H9 (cell line): ENCODE results near the gene MGME1. TPM values are rescaled to one million over a fixed set of nuclear protein-coding genes. Genes with fewer than 3 reads are reported as not detected.

Experiments
- DNase-seq: peaks from one replicate; pipeline ENCODE4 v3.0.0-alpha.2; 2017
- H2AFZ ChIP-seq: one replicate; pipeline ENCODE4 v1.6.1; 2013; ENCODE audit warnings: mild to moderate bottlenecking, low read length, control low read depth, moderate library complexity
- H2AK5ac ChIP-seq: 2 replicates; pipeline ENCODE4 v1.6.1; 2013; ENCODE audit warnings: low read length, control low read depth, mixed read lengths; ENCODE audit not compliant: insufficient read length
- H2BK120ac ChIP-seq: one replicate; pipeline ENCODE4 v1.6.1; 2013; ENCODE audit warnings: low read depth, mild to moderate bottlenecking, low read length, control low read depth, inconsistent platforms; ENCODE audit not compliant: poor library complexity, severe bottlenecking
- H2BK12ac ChIP-seq: 2 replicates; pipeline ENCODE4 v1.6.1; 2013; ENCODE audit warnings: low read length, control low read depth, mixed read lengths, low read depth; ENCODE audit not compliant: insufficient read length
- H2BK15ac ChIP-seq: 2 replicates; pipeline ENCODE4 v1.6.1; 2013; ENCODE audit warnings: low read depth, low read length, control low read depth
- H2BK20ac ChIP-seq: one replicate; pipeline ENCODE4 v1.6.1; 2013; ENCODE audit warnings: low read depth, mild to moderate bottlenecking, low read length, control low read depth, inconsistent platforms; ENCODE audit not compliant: poor library complexity, severe bottlenecking
- H2BK5ac ChIP-seq: 2 replicates; pipeline ENCODE4 v1.6.1; 2013; ENCODE audit warnings: low read length, control low read depth, mixed read lengths; ENCODE audit not compliant: insufficient read length
- H3K14ac ChIP-seq: 2 replicates; pipeline ENCODE4 v1.6.1; 2013; ENCODE audit warnings: low read length, control low read depth; ENCODE audit not compliant: insufficient read depth
- H3K18ac ChIP-seq: 2 replicates; pipeline ENCODE4 v1.6.1; 2013; ENCODE audit warnings: low read depth, mild to moderate bottlenecking, mixed read lengths, low read length, control low read depth; ENCODE audit not compliant: insufficient read length
- H3K23ac ChIP-seq: 2 replicates; pipeline ENCODE4 v1.6.1; 2013; ENCODE audit warnings: low read length, control low read depth, mixed read lengths, low read depth; ENCODE audit not compliant: insufficient read length
- H3K23me2 ChIP-seq: 2 replicates; pipeline ENCODE4 v1.6.1; 2013; ENCODE audit warnings: low read depth, mild to moderate bottlenecking, mixed read lengths, low read length, control low read depth; ENCODE audit not compliant: insufficient read length, poor library complexity, severe bottlenecking
- H3K27ac ChIP-seq: 2 replicates; pipeline ENCODE4 v1.5.1; 2013; ENCODE audit warnings: low read length, control low read depth, mixed read lengths, low read depth; ENCODE audit not compliant: insufficient read length
- H3K27me3 ChIP-seq: 2 replicates; pipeline ENCODE4 v1.6.1; 2013; ENCODE audit warnings: low read length, control low read depth, inconsistent platforms; ENCODE audit not compliant: insufficient read depth
- H3K4ac ChIP-seq: 2 replicates; pipeline ENCODE4 v1.6.1; 2013; ENCODE audit warnings: low read depth, mild to moderate bottlenecking, control low read depth, inconsistent platforms, low read length, moderate library complexity
- H3K4me1 ChIP-seq: 2 replicates; pipeline ENCODE4 v1.6.1; 2013; ENCODE audit warnings: low read length, control low read depth, inconsistent platforms; ENCODE audit not compliant: insufficient read depth
- H3K4me2 ChIP-seq: 2 replicates; pipeline ENCODE4 v1.6.1; 2013; ENCODE audit warnings: low read length, control low read depth, mixed read lengths; ENCODE audit not compliant: insufficient read length, insufficient read depth
- H3K56ac ChIP-seq: 2 replicates; pipeline ENCODE4 v1.6.1; 2013; ENCODE audit warnings: low read depth, mild to moderate bottlenecking, mixed read lengths, low read length, control low read depth; ENCODE audit not compliant: insufficient read length
- H3K79me1 ChIP-seq: 2 replicates; pipeline ENCODE4 v1.6.1; 2013; ENCODE audit warnings: low read depth, mild to moderate bottlenecking, moderate library complexity, low read length, control low read depth, inconsistent platforms; ENCODE audit not compliant: insufficient read depth, poor library complexity, severe bottlenecking
- H3K79me2 ChIP-seq: 2 replicates; pipeline ENCODE4 v1.6.1; 2013; ENCODE audit warnings: low read length, control low read depth, inconsistent platforms; ENCODE audit not compliant: insufficient read depth
- H3K9ac ChIP-seq: 2 replicates; pipeline ENCODE4 v1.6.1; 2013; ENCODE audit warnings: low read length, control low read depth, mixed read lengths; ENCODE audit not compliant: insufficient read length; ENCODE audit errors: extremely low read depth
- H3K9me3 ChIP-seq: one replicate; pipeline ENCODE4 v1.6.1; 2013; ENCODE audit warnings: low read depth, low read length, inconsistent platforms; ENCODE audit not compliant: control insufficient read depth
- H3T11ph ChIP-seq: one replicate; pipeline ENCODE4 v1.6.1; 2013; ENCODE audit warnings: mild to moderate bottlenecking, low read length, control low read depth, inconsistent platforms
- H4K20me1 ChIP-seq: one replicate; pipeline ENCODE4 v1.6.1; 2013; ENCODE audit not compliant: control insufficient read depth, insufficient read length, insufficient read depth
- H4K5ac ChIP-seq: 2 replicates; pipeline ENCODE4 v1.6.1; 2013; ENCODE audit warnings: low read depth, mild to moderate bottlenecking, mixed read lengths, low read length, control low read depth; ENCODE audit not compliant: insufficient read length
- H4K8ac ChIP-seq: replicated peaks from 2 replicates; pipeline ENCODE4 v1.6.1; 2013; ENCODE audit warnings: low read length, control low read depth, mixed read lengths, low read depth; ENCODE audit not compliant: insufficient read length
- H4K91ac ChIP-seq: 2 replicates; pipeline ENCODE4 v1.6.1; 2013; ENCODE audit warnings: low read depth, mild to moderate bottlenecking, moderate library complexity, mixed read lengths, low read length, control low read depth; ENCODE audit not compliant: insufficient read length
- H3K27ac Mint-ChIP-seq, 3 experiments: 2 replicates in 2 of 3; 3 replicates in 1 of 3; pipeline ENCODE4 v1.8.0; 2020 to 2021; ENCODE audit warnings: mixed read lengths in 3 of 3, mild to moderate bottlenecking in 1 of 3, moderate library complexity in 1 of 3
- H3K27me3 Mint-ChIP-seq: 2 replicates; pipeline ENCODE4 v1.8.0; 2021; ENCODE audit warnings: low read depth, mild to moderate bottlenecking, moderate library complexity, mixed read lengths
- H3K36me3 Mint-ChIP-seq, 3 experiments: 2 replicates in 2 of 3; 3 replicates in 1 of 3; pipeline ENCODE4 v1.8.0; 2020 to 2021; ENCODE audit warnings: low read depth in 3 of 3, mixed read lengths in 3 of 3; ENCODE audit not compliant: insufficient read depth in 1 of 3
- H3K4me1 Mint-ChIP-seq, 2 experiments: 2 replicates each; pipeline ENCODE4 v1.8.0; 2020; ENCODE audit warnings: mixed read lengths in 2 of 2
- H3K4me3 Mint-ChIP-seq, 2 experiments: 2 replicates in 1 of 2; 3 replicates in 1 of 2; pipeline ENCODE4 v1.8.0; 2020 to 2021; ENCODE audit warnings: mild to moderate bottlenecking in 2 of 2, mixed read lengths in 2 of 2, moderate library complexity in 1 of 2
- H3K9me3 Mint-ChIP-seq, 2 experiments: 2 replicates in 1 of 2; 3 replicates in 1 of 2; pipeline ENCODE4 v1.8.0; 2020; ENCODE audit warnings: mild to moderate bottlenecking in 2 of 2, mixed read lengths in 2 of 2, moderate library complexity in 1 of 2
- CTCF ChIP-seq: fragments of 200-600 bp; sonication (generic); conservative IDR thresholded peaks from 3 replicates; pipeline ENCODE4 v1.8.0; 2021; ENCODE audit warnings: antibody characterized with exemption, mild to moderate bottlenecking
- WGBS: extraction: QIAGEN DNeasy Blood & Tissue Kit; methylation state at CpG from one replicate; pipeline ENCODE4 v1.1.7; 2013; ENCODE audit warnings: missing lambda C conversion rate, low lambda C conversion rate, mixed read lengths; ENCODE audit not compliant: insufficient read length; ENCODE audit errors: extremely low coverage; 5-methylcytosine and 5-hydroxymethylcytosine counted together
- total RNA-seq: library from RNA; stranded (reverse); gene quantifications from 2 replicates; pipeline ENCODE4 v1.2.1, GENCODE V29; 2021

The MGME1 gene
- total RNA-seq, 1 experiment from 2014 or later, result 48.9 TPM

- H4K20me1 ChIP-seq, result no peaks in the 10 kb centered on the region
- Mint-ChIP-seq H3K27ac (no peak overlapping the region), H3K36me3 (peaks cover 88 to 100% (median 100%) of the 10 kb centered on the region in 3 experiments)
Observed at GRCh38 chr20:17949899-17950298, 18.9 kb upstream of the MGME1 start.

More at GRCh38 chr20:17949899-17950298, 18.9 kb upstream of the MGME1 start:
- Histone ChIP-seq H3K9ac (no peak overlapping the region), H3K18ac (no peak overlapping the region), H2BK15ac (no peak overlapping the region), H2BK5ac (no peak overlapping the region), H3K4me2 (no peak overlapping the region), H2BK20ac (no peak overlapping the region), H4K91ac (no peak overlapping the region), H2BK120ac (no peak overlapping the region), H2AFZ (no peak overlapping the region), H3K4me1 (no peaks in the 10 kb centered on the region), H3K79me2 (peaks cover 7% of the 10 kb centered on the region; the same call in 1 of the 2 replicates), H4K8ac (no peak overlapping the region), H3K56ac (no peak overlapping the region), H3K23me2 (no peaks in the 10 kb centered on the region), H3K27ac (no peak overlapping the region), H3K23ac (no peak overlapping the region), H3K27me3 (no peaks in the 10 kb centered on the region), H4K5ac (no peak overlapping the region), H3K4ac (no peak overlapping the region), H3K9me3 (no peaks in the 10 kb centered on the region), H3T11ph (no peak overlapping the region), H3K79me1 (peaks cover 7% of the 10 kb centered on the region), H2AK5ac (no peak overlapping the region), H2BK12ac (no peak overlapping the region), H3K14ac (no peak overlapping the region)
- DNase-seq, result no peak
- H3K4me1 Mint-ChIP-seq, result peaks cover 2% of the 10 kb centered on the region in 2 experiments; a peak in 3 of 4 replicates
- TF ChIP-seq CTCF, result no peak
- H3K9me3 Mint-ChIP-seq, result no peaks in the 10 kb centered on the region
- WGBS, result no CpG with 5 or more reads among the region's 4 CpGs
- H3K27me3 Mint-ChIP-seq, result no peaks in the 10 kb centered on the region
- H3K4me3 Mint-ChIP-seq, result no peak overlapping the region
